ENCODE data around the gene SFI1.

DNA sequence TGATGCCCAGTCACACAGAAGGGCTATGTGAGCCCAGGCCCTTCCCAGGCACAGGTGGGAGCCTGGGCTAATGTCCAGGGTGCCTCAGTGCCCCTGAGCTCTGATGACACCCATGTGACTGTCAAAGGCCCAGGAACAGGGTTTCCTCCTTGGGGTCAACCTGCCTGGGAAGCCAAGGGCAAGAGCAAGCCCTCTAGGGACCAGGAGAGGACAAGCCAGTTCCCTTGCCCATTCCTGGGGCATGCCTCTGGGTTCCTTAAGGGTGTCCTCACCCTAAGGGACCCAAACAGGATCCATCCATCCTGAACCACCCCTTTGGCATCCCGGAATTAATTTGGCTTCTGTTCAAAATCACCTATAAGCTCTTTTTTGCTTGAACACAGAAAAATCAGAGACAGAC, 126.6 kb downstream of the SFI1 start:
- TF ChIP-seq, protein P1, sequence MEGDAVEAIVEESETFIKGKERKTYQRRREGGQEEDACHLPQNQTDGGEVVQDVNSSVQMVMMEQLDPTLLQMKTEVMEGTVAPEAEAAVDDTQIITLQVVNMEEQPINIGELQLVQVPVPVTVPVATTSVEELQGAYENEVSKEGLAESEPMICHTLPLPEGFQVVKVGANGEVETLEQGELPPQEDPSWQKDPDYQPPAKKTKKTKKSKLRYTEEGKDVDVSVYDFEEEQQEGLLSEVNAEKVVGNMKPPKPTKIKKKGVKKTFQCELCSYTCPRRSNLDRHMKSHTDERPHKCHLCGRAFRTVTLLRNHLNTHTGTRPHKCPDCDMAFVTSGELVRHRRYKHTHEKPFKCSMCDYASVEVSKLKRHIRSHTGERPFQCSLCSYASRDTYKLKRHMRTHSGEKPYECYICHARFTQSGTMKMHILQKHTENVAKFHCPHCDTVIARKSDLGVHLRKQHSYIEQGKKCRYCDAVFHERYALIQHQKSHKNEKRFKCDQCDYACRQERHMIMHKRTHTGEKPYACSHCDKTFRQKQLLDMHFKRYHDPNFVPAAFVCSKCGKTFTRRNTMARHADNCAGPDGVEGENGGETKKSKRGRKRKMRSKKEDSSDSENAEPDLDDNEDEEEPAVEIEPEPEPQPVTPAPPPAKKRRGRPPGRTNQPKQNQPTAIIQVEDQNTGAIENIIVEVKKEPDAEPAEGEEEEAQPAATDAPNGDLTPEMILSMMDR (IDR thresholded peaks at IDR 0.05) = no peak
- TF ChIP-seq POLR2A (IDR thresholded peaks at IDR 0.05) = no peak
